Activated naive CD4-positive, alpha-beta T cell treated with anti-CD3 and anti-CD28 coated beads, Interleukin-2, amount 50 U/mL, for 24 hours (primary cell): Measurements from ENCODE around the gene CLCNKA.
"Not testable (repeated sequence)": the region's sequence is repeated elsewhere in the genome, so short reads cannot be mapped to it uniquely, and the experiment has no call there.

ENCODE experiments used
- H3K27ac Mint-ChIP-seq: one replicate; pipeline ENCODE4 v1.8.0; 2021; ENCODE audit warnings: mild to moderate bottlenecking, mixed read lengths
- H3K27me3 Mint-ChIP-seq: one replicate; pipeline ENCODE4 v1.8.0; 2021; ENCODE audit warnings: mixed read lengths
- H3K36me3 Mint-ChIP-seq: one replicate; pipeline ENCODE4 v1.8.0; 2021; ENCODE audit warnings: mixed read lengths
- H3K4me1 Mint-ChIP-seq: one replicate; pipeline ENCODE4 v1.8.0; 2021; ENCODE audit warnings: mixed read lengths
- H3K4me3 Mint-ChIP-seq: one replicate; pipeline ENCODE4 v1.8.0; 2021; ENCODE audit warnings: mild to moderate bottlenecking, mixed read lengths
- H3K9me3 Mint-ChIP-seq: one replicate; pipeline ENCODE4 v1.8.0; 2021; ENCODE audit warnings: mixed read lengths

CLCNKA gene

GRCh38 chr1:16019644-16020277, 2.1 kb upstream of the CLCNKA start:
- Mint-ChIP-seq H3K4me1 (no peaks in the 10 kb centered on the region), H3K36me3 (no peaks in the 10 kb centered on the region), H3K4me3 (no peak overlapping the region), H3K27ac (no peak overlapping the region), H3K27me3 (no peaks in the 10 kb centered on the region), H3K9me3 (no peaks in the 10 kb centered on the region)

DNA sequence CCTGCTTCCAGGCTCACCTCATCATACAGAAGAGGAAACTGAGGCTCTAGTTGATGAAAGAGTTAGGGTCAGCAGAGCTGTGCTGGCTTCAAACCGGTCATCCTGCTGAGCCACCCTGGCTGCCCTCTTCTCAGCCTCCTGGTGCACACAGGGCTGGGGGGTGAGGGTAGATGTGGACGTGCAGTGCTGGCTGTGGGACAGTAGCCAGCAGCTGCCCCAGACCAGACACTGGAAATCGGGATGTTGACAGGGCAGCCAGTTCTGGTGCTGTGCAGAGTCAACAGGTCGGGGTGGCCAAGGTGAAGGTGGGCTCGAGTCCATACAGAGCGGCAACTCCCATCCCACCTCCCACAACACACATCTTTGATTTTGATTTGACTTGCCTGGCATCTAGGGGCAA, 1.5 kb upstream of the CLCNKA start:
- H3K27ac Mint-ChIP-seq, result no peak overlapping the region
- H3K36me3 Mint-ChIP-seq, result no peaks in the 10 kb centered on the region
- H3K4me3 Mint-ChIP-seq, result no peak overlapping the region
- H3K27me3 Mint-ChIP-seq, result no peaks in the 10 kb centered on the region
- H3K9me3 Mint-ChIP-seq, result no peaks in the 10 kb centered on the region
- H3K4me1 Mint-ChIP-seq, result no peaks in the 10 kb centered on the region

- not testable (repeated sequence) for H3K4me3 Mint-ChIP-seq, H3K4me1 Mint-ChIP-seq, H3K27me3 Mint-ChIP-seq, H3K27ac Mint-ChIP-seq, H3K36me3 Mint-ChIP-seq, H3K9me3 Mint-ChIP-seq
Observed at GRCh38 chr1:16020878-16021277, 958 bp upstream of the CLCNKA start.

- no peaks in the 10 kb centered on the region for H3K27me3 Mint-ChIP-seq
- no peak overlapping the region for H3K4me3 Mint-ChIP-seq
- no peaks in the 10 kb centered on the region for H3K36me3 Mint-ChIP-seq
- H3K27ac Mint-ChIP-seq, result no peak overlapping the region
- H3K4me1 Mint-ChIP-seq, result no peaks in the 10 kb centered on the region
- H3K9me3 Mint-ChIP-seq, result no peaks in the 10 kb centered on the region
Observed at GRCh38 chr1:16022393-16022792, 557 bp downstream of the CLCNKA start.

GRCh38 chr1:16023050-16023653, 1.3 kb downstream of the CLCNKA start:
- Mint-ChIP-seq H3K4me3 (no peak overlapping the region), H3K9me3 (no peaks in the 10 kb centered on the region), H3K27ac (no peak overlapping the region), H3K36me3 (no peaks in the 10 kb centered on the region), H3K4me1 (no peaks in the 10 kb centered on the region), H3K27me3 (peaks cover 2% of the 10 kb centered on the region)

GRCh38 chr1:16026302-16026701, 4.5 kb downstream of the CLCNKA start:
- H3K4me3 Mint-ChIP-seq, H3K27ac Mint-ChIP-seq, H3K27me3 Mint-ChIP-seq, H3K4me1 Mint-ChIP-seq, H3K36me3 Mint-ChIP-seq, H3K9me3 Mint-ChIP-seq: not testable (repeated sequence)

DNA sequence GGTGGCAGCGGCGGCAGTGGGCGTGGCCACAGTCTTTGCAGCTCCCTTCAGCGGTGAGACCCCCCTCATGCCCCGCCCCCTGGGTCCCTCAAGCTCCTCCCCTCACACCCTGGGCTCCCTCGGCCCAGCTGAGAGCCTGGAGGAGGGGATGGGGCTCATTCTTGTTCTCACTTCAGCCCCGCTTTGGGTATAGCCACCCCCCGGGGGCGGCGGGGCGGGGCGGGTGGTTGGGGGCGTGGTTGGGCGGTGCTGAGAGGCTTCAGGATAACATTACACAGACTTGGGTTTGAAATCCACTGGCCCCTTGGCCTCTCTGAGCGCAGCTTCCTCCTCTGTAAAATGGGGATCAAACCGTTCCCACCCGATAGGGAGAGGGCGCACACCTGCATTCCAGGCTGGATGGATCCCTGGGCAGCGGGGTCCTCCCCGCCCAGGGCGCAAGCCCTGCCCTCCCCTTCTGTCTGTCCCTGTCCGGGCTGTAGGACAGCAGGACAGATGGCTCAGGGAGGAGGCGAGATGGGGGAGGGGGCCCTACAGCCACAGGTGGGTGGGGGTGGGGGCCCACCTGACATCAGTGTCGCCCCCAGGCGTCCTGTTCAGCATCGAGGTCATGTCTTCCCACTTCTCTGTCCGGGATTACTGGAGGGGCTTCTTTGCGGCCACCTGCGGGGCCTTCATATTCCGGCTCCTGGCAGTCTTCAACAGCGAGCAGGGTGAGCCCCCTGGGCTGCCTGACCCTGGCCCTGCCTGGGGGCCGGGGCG, 5.1 kb downstream of the CLCNKA start:
- Mint-ChIP-seq H3K27me3 (peaks cover 8% of the 10 kb centered on the region), H3K9me3 (no peaks in the 10 kb centered on the region), H3K36me3 (no peaks in the 10 kb centered on the region), H3K27ac (no peak overlapping the region), H3K4me1 (no peaks in the 10 kb centered on the region), H3K4me3 (peak overlapping the region; percentile 38)

- no peak overlapping the region for H3K4me3 Mint-ChIP-seq
Observed at GRCh38 chr1:16028237-16029002, 6.6 kb downstream of the CLCNKA start.

GRCh38 chr1:16029003-16029268, 7.1 kb downstream of the CLCNKA start:
- H3K27me3 Mint-ChIP-seq, H3K4me1 Mint-ChIP-seq, H3K36me3 Mint-ChIP-seq, H3K4me3 Mint-ChIP-seq, H3K27ac Mint-ChIP-seq, H3K9me3 Mint-ChIP-seq: not testable (repeated sequence)

More at GRCh38 chr1:16028237-16029002, 6.6 kb downstream of the CLCNKA start:
- Mint-ChIP-seq H3K27ac (no peak overlapping the region), H3K36me3 (no peaks in the 10 kb centered on the region), H3K9me3 (no peaks in the 10 kb centered on the region), H3K4me1 (no peaks in the 10 kb centered on the region), H3K27me3 (peaks cover 8% of the 10 kb centered on the region)

DNA sequence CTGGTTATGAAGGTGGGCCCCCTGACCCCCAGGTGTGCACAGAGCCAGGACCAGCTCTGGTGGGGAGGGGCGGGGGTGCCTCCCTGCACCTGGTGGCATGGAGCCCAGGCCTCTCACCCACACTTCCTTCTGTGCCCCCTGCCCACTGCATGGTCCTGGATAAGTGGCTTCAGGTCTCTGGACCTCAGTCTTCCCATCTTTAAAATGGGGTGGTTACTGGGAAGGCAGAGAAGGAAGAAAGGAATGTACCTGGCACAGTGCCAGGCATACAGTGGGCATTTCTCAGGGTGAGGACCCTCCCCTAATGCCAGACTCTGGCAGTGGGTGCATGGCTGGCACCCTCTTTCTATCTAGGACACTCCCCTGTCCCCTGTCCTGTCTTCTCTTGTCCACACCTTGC, 7.5 kb downstream of the CLCNKA start:
- Mint-ChIP-seq H3K27ac (no peak overlapping the region), H3K4me1 (no peaks in the 10 kb centered on the region), H3K27me3 (peaks cover 8% of the 10 kb centered on the region), H3K4me3 (no peak overlapping the region), H3K9me3 (no peaks in the 10 kb centered on the region), H3K36me3 (no peaks in the 10 kb centered on the region)

- Mint-ChIP-seq H3K36me3 (no peaks in the 10 kb centered on the region), H3K4me3 (no peak overlapping the region), H3K27me3 (peaks cover 8% of the 10 kb centered on the region), H3K4me1 (no peaks in the 10 kb centered on the region), H3K27ac (no peak overlapping the region), H3K9me3 (no peaks in the 10 kb centered on the region)
Observed at GRCh38 chr1:16031551-16031950, 9.7 kb downstream of the CLCNKA start.

- Mint-ChIP-seq H3K4me3 (no peak overlapping the region), H3K4me1 (no peaks in the 10 kb centered on the region), H3K36me3 (no peaks in the 10 kb centered on the region), H3K27ac (no peak overlapping the region), H3K27me3 (peaks cover 8% of the 10 kb centered on the region), H3K9me3 (no peaks in the 10 kb centered on the region)
Observed at GRCh38 chr1:16032388-16033102, 10.7 kb downstream of the CLCNKA start.

- H3K27ac Mint-ChIP-seq, H3K36me3 Mint-ChIP-seq, H3K4me1 Mint-ChIP-seq, H3K9me3 Mint-ChIP-seq, H3K27me3 Mint-ChIP-seq, H3K4me3 Mint-ChIP-seq: not testable (repeated sequence)
Observed at GRCh38 chr1:16033103-16033632, 11.3 kb downstream of the CLCNKA start.

GRCh38 chr1:16036461-16036860, 14.6 kb downstream of the CLCNKA start:
- not testable (repeated sequence) for H3K27me3 Mint-ChIP-seq, H3K4me3 Mint-ChIP-seq, H3K27ac Mint-ChIP-seq, H3K9me3 Mint-ChIP-seq, H3K4me1 Mint-ChIP-seq, H3K36me3 Mint-ChIP-seq

- no peak overlapping the region for H3K4me3 Mint-ChIP-seq
- H3K27me3 Mint-ChIP-seq, result no peaks in the 10 kb centered on the region
- H3K4me1 Mint-ChIP-seq, result no peaks in the 10 kb centered on the region
- no peaks in the 10 kb centered on the region for H3K9me3 Mint-ChIP-seq
- H3K36me3 Mint-ChIP-seq, result no peaks in the 10 kb centered on the region
- no peak overlapping the region for H3K27ac Mint-ChIP-seq
Observed at GRCh38 chr1:16038620-16038912, 16.7 kb downstream of the CLCNKA start.

DNA sequence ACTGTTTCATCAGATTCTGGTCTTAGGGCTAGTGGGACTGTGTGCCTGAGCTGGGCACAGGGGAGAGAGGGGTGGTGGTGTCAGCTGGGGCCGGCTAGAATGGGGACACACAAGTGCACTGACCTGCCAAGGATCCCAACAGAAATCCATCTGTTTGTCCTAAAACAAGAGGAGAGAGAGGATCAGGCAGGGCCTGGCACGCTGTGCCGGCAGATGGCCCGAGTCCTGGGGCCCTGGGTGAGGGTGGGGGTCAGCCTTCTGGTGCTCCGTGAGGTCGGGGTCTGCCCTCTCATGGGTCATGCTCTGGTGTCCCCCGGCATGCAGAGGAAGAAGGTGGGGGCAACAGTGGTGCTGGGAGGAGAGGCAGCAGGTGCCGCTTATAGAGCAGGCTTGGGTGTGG, 18.0 kb downstream of the CLCNKA start:
- H3K4me1 Mint-ChIP-seq, H3K27me3 Mint-ChIP-seq, H3K9me3 Mint-ChIP-seq, H3K27ac Mint-ChIP-seq, H3K36me3 Mint-ChIP-seq, H3K4me3 Mint-ChIP-seq: not testable (repeated sequence)
